BJ (cell line): ENCODE results near the gene SEMG2. TPM values are rescaled to one million over a fixed set of nuclear protein-coding genes. Genes with fewer than 3 reads are reported as not detected.

Experiments
- CTCF ChIA-PET: fragments of 350-600 bp; formaldehyde crosslinking; extraction: SDS; loops from one replicate; lab custom pipeline; 2021; ENCODE audit warnings: antibody characterized with exemption, inconsistent platforms; lab: Yijun Ruan, JAX
- POLR2A ChIA-PET: fragments of 300-600 bp; sonication (Branson Sonifier 250); formaldehyde crosslinking; extraction: SDS; loops from one replicate; lab custom pipeline; 2021; ENCODE audit warnings: antibody characterized with exemption; lab: Charles Lee
- DNase-seq: peaks from one replicate; pipeline ENCODE4 v3.0.0-alpha.2; 2011; ENCODE audit warnings: low read depth
- H3K27me3 ChIP-seq: 2 replicates; pipeline ENCODE4 v1.6.0; 2011; ENCODE audit warnings: low read length; ENCODE audit not compliant: control insufficient read depth, insufficient read depth
- H3K36me3 ChIP-seq: 2 replicates; pipeline ENCODE4 v1.5.1; 2011; ENCODE audit warnings: low read length; ENCODE audit not compliant: control insufficient read depth, insufficient read depth
- H3K4me3 ChIP-seq: 2 replicates; pipeline ENCODE4 v1.5.1; 2011; ENCODE audit warnings: low read depth, mild to moderate bottlenecking, control low read depth, low read length
- CTCF ChIP-seq: IDR thresholded peaks from 2 replicates; pipeline ENCODE4 v1.5.1; 2011; ENCODE audit warnings: low read depth, mild to moderate bottlenecking, control low read depth, inconsistent platforms, low read length, moderate library complexity; ENCODE audit not compliant: insufficient read depth
- polyA plus RNA-seq: library from polyadenylated mRNA; depleted of rRNA; stranded (reverse); fragments of >200 nt; gene quantifications from 2 replicates; pipeline ENCODE4 v1.2.3, GENCODE V29; 2011

SEMG2 gene
- polyA plus RNA-seq, 1 experiment: not detected

GRCh38 chr20:45254383-45255262 is 33.5 kb downstream of the SEMG2 start, which contains the start of gene SLPI:
SLPI (minus strand) TSS chr20:45254564; CDS start chr20:45254543, 21 bp downstream.
- TF ChIP-seq CTCF: no peak
- Histone ChIP-seq H3K27me3 (peaks cover 6% of the 10 kb centered on the region), H3K36me3 (no peaks in the 10 kb centered on the region), H3K4me3 (no peak within 1 kb of the TSS)
- ChIA-PET POLR2A (interaction anchor here (0.6 kb wide), 1 partner anchor 206 kb away, joined by 4 read pairs; no protein-coding TSS in a partner anchor), CTCF (interaction anchor here (1.6 kb wide), 1 partner anchor 9 kb away, joined by 5 read pairs; no protein-coding TSS in a partner anchor)
- DNase-seq: no peak

GRCh38 chr20:45257161-45257560 is 36.0 kb downstream of the SEMG2 start:
- Histone ChIP-seq H3K27me3 (peaks cover 6% of the 10 kb centered on the region), H3K36me3 (no peaks in the 10 kb centered on the region), H3K4me3 (no peak overlapping the region)
- CTCF ChIA-PET: no interaction called here
- DNase-seq: no peak
- POLR2A ChIA-PET: no interaction called here
- no peak for TF ChIP-seq CTCF

- H3K27me3 ChIP-seq: peaks cover 7% of the 10 kb centered on the region
- TF ChIP-seq CTCF: no peak
- CTCF ChIA-PET: no interaction called here
- no peaks in the 10 kb centered on the region for H3K36me3 ChIP-seq
- no peak for DNase-seq
- POLR2A ChIA-PET: no interaction called here
- H3K4me3 ChIP-seq: no peak overlapping the region
Measured at GRCh38 chr20:45257711-45258110, 36.5 kb downstream of the SEMG2 start.

- TF ChIP-seq CTCF: no peak
- no peak for DNase-seq
- ChIA-PET CTCF (no interaction called here), POLR2A (no interaction called here)
- Histone ChIP-seq H3K27me3 (peaks cover 5% of the 10 kb centered on the region), H3K4me3 (no peak overlapping the region), H3K36me3 (no peaks in the 10 kb centered on the region)
Measured at GRCh38 chr20:45258259-45258658, 37.1 kb downstream of the SEMG2 start.

GRCh38 chr20:45258664-45259063 is 37.5 kb downstream of the SEMG2 start:
- no peaks in the 10 kb centered on the region for H3K36me3 ChIP-seq
- peaks cover 5% of the 10 kb centered on the region for H3K27me3 ChIP-seq
- ChIA-PET POLR2A (no interaction called here), CTCF (no interaction called here)
- no peak for DNase-seq
- no peak overlapping the region for H3K4me3 ChIP-seq
- TF ChIP-seq CTCF: no peak
